ENCODE results near the gene TTLL8.

GRCh38 chr22:50041361-50042065, 16.6 kb downstream of the TTLL8 start:
- TF ChIP-seq POLR2A (IDR thresholded peaks at IDR 0.05) (no peak), CTCF (IDR thresholded peaks at IDR 0.05) (no peak)
